Activated naive CD4-positive, alpha-beta T cell treated with anti-CD3 and anti-CD28 coated beads, Interleukin-2, amount 50 U/mL, for 72 hours (primary cell): ENCODE measurements around the gene YWHAE. TPM values are rescaled to one million over a fixed set of nuclear protein-coding genes. Genes with fewer than 3 reads are reported as not detected.
A peak's percentile ranks its signal among the peaks of the same experiment; 100 is the strongest.
"Not testable (repeated sequence)": the region's sequence is repeated elsewhere in the genome, so short reads cannot be mapped to it uniquely, and the experiment has no call there.

ENCODE experiments used
- ATAC-seq, 2 donors: fragments of 150-1000 bp; cut with Tn5 transposase; 2 replicates each; pipeline ENCODE4 v1.10.0; 2021; ENCODE audit warnings: mild to moderate bottlenecking in 2 of 2, moderate library complexity in 2 of 2
- DNase-seq, 2 donors: peaks; one replicate each; pipeline ENCODE4 v3.0.0; 2021 to 2022; ENCODE audit warnings: low spot score in 2 of 2
- H3K27ac Mint-ChIP-seq, 2 donors: one replicate each; pipeline ENCODE4 v1.8.0; 2022; ENCODE audit warnings: mild to moderate bottlenecking in 2 of 2, mixed read lengths in 2 of 2
- H3K36me3 Mint-ChIP-seq, 2 donors: one replicate each; pipeline ENCODE4 v1.8.0; 2022; ENCODE audit warnings: mixed read lengths in 2 of 2
- H3K9me3 Mint-ChIP-seq, 2 donors: one replicate each; pipeline ENCODE4 v1.8.0; 2022; ENCODE audit warnings: mixed read lengths in 2 of 2
- total RNA-seq, 2 donors: library from RNA; stranded (reverse); gene quantifications; one replicate each; pipeline ENCODE4 v1.2.3, GENCODE V29; 2022

Gene YWHAE
- total RNA-seq, 2 donors from 2014 or later: 301 to 497 TPM

DNA sequence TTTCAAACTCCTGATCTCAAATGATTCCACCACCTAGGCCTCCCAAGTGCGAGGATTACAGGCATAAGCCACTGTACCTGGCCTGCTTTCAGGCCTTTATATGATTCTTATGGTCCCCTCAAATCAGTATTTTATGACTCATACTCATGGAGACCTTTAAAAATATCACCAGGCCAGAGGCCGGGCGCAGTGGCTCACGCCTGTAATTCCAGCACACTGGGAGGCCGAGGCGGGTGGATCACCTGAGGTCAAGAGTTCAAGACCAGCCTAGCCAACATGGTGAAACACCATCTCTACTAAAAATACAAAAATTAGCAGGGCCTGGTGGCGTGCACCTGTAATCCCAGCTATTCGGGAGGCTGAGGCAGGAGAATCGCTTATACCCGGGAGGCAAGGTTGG, 18.5 kb upstream of the YWHAE start:
- ATAC-seq, DNase-seq, H3K9me3 Mint-ChIP-seq, H3K36me3 Mint-ChIP-seq: not testable (repeated sequence)
- H3K27ac Mint-ChIP-seq: peak overlapping the region in 1 of 2 donors; percentile 14

DNA sequence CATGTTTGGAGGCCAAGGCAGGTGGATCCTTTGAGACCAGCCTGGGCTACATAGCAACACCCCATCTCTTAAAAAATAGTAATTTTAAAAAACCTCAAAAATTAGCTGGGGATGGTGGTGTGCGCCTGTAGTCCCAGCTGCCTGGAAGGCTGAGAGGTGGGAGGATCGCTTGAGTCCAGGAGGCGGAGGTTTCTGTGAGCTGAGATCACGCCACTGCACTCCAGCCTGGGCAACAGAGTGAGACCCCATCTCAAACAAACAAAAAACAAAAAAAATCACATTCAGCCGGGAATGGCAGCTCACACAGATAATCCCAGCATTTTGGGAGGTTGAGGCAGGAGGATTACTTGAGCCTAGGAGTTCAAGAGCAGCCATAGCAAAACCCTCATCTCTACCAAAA, 16.4 kb upstream of the YWHAE start:
- Mint-ChIP-seq H3K36me3 (no peaks in the 10 kb centered on the region), H3K9me3 (no peaks in the 10 kb centered on the region), H3K27ac (no peak overlapping the region)
- no peak for ATAC-seq
- no peak for DNase-seq

DNA sequence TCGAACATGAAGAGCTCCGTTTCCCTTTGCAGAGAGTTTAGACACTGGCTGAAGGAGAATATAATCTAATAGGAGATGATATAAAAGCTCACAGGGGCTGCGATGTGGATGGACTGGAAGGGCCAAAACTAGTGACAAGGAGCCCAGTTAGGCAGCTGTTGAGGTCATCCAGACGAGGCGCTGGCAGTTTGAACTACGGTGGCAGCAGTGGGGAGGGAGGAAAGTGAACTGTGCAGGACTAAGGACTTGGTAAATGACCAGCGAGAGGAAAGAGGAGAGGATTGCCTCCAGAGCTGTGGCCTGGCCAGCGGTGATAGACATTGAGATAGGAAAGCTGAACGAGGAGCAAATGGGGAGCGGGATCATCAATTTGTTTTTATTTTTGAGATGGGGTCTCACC, 14.6 kb upstream of the YWHAE start:
- H3K9me3 Mint-ChIP-seq: no peaks in the 10 kb centered on the region
- H3K27ac Mint-ChIP-seq: peak overlapping the region in 1 of 2 donors; percentile 4
- ATAC-seq: no peak
- DNase-seq: no peak
- no peaks in the 10 kb centered on the region for H3K36me3 Mint-ChIP-seq

DNA sequence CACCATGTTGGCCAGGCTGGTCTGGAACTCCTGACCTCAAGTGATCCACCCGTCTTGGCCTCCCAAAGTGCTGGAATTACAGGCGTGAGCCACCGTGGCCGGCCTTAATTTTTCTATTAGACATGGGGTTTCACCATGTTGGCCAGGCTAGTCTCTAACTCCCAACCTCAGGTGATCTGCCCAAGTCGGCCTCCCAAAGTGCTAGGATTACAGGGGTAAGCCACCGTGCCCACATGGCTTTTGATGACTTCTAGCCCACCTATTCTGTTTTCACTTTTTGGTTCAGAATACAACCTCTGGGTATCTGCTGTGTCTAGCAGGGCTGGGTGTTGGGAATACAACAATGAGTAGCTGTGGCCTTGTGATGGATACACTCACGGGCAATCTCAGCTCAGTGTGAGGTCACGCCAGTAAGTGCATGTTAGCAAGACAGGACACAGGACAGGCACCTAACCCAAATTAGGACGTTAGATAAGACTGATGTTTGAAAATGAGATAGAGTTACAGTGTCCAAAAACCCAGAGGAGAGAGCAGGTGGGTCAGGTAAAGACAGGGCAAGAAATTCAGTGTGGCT, 14.1 kb upstream of the YWHAE start:
- Mint-ChIP-seq H3K27ac (peak overlapping the region in 1 of 2 donors; percentile 4), H3K9me3 (no peaks in the 10 kb centered on the region), H3K36me3 (no peaks in the 10 kb centered on the region)
- ATAC-seq: no peak
- no peak for DNase-seq

GRCh38 chr17:1413281-1413791, 13.3 kb upstream of the YWHAE start:
- Mint-ChIP-seq H3K9me3 (no peaks in the 10 kb centered on the region), H3K36me3 (no peaks in the 10 kb centered on the region)
- no peak for ATAC-seq

GRCh38 chr17:1412185-1413110, 12.4 kb upstream of the YWHAE start:
- H3K27ac Mint-ChIP-seq: no peak overlapping the region
- H3K9me3 Mint-ChIP-seq: no peaks in the 10 kb centered on the region
- no peak for DNase-seq
- ATAC-seq: no peak
- H3K36me3 Mint-ChIP-seq: no peaks in the 10 kb centered on the region

More at GRCh38 chr17:1413281-1413791, 13.3 kb upstream of the YWHAE start:
- no peak overlapping the region for H3K27ac Mint-ChIP-seq
- DNase-seq: no peak

DNA sequence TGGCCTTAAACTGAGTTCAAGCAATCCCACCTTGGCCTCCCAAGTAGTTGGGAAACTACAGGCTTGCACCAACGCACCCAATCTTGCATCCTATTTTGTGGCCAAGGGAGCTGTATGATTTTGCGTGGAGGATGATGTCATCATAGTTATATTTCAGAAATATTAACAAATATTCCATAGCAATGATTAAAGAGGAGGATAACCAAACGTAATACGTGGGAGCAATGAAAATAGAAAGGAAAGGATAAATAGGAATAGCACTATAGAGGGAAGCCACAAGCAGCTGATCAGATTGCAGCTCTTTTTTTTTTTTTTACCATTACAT, 2.2 kb upstream of the YWHAE start:
- no peak for DNase-seq
- no peak for ATAC-seq
- Mint-ChIP-seq H3K27ac (no peak overlapping the region), H3K9me3 (no peaks in the 10 kb centered on the region), H3K36me3 (peaks cover 20 to 27% of the 10 kb centered on the region in 2 donors)

- ATAC-seq (peak; percentile 10 to 36), DNase-seq (no peak)
- peaks cover 24 to 44% of the 10 kb centered on the region in 2 donors for H3K36me3 Mint-ChIP-seq
- H3K9me3 Mint-ChIP-seq: no peaks in the 10 kb centered on the region
- H3K27ac Mint-ChIP-seq: peak overlapping the region; percentile 94 to 100
Observed at GRCh38 chr17:1398931-1399678, 917 bp downstream of the YWHAE start.

- DNase-seq: no peak
- no peak for ATAC-seq
- Mint-ChIP-seq H3K36me3 (peaks cover 24 to 44% of the 10 kb centered on the region in 2 donors), H3K27ac (peak overlapping the region; percentile 94 to 100), H3K9me3 (no peaks in the 10 kb centered on the region)
Observed at GRCh38 chr17:1398028-1398427, 2.0 kb downstream of the YWHAE start.

DNA sequence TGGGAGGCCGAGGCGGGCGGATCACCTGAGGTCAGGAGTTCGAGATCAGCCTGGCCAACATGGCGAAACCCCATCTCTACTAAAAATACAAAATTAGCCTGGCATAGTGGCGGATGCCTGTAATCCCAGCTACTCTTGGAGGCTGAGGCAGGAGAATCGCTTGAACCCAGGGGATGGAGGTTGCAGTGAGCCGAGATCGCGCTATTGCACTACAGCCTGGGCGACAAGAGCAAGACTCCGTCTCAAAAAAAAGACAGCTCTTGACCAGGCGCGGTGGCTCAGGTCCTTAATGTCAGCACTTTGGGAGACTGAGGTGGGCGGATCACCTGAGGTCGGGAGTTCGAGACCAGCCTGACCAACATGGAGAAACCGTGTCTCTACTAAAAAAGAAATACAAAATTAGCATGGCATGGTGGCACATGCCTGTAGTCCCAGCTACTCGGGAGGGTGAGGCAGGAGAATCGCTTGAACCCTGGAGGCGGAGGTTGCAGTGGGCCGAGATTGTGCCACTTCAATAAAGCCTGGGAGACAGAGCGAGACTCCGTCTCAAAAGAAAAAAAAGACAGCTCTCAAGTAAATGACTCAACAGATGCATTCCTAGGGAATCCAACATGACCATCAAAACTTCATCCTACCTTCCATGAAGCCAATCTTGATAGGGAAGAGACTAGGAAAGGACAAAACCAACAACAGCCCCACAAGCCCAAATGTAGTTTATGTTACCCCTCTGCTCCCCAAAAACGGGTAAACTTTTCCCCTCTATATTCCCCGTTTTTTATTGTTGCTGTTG, 4.0 kb downstream of the YWHAE start:
- not testable (repeated sequence) for H3K9me3 Mint-ChIP-seq, DNase-seq, ATAC-seq
- Mint-ChIP-seq H3K27ac (peak overlapping the region in 1 of 2 donors; percentile 82), H3K36me3 (peaks cover 24 to 44% of the 10 kb centered on the region in 2 donors)

- Mint-ChIP-seq H3K9me3 (no peaks in the 10 kb centered on the region), H3K27ac (no peak overlapping the region), H3K36me3 (peaks cover 0 to 15% of the 10 kb centered on the region in 2 donors)
- no peak for ATAC-seq
- no peak for DNase-seq
Observed at GRCh38 chr17:1391577-1391976, 8.4 kb downstream of the YWHAE start.

DNA sequence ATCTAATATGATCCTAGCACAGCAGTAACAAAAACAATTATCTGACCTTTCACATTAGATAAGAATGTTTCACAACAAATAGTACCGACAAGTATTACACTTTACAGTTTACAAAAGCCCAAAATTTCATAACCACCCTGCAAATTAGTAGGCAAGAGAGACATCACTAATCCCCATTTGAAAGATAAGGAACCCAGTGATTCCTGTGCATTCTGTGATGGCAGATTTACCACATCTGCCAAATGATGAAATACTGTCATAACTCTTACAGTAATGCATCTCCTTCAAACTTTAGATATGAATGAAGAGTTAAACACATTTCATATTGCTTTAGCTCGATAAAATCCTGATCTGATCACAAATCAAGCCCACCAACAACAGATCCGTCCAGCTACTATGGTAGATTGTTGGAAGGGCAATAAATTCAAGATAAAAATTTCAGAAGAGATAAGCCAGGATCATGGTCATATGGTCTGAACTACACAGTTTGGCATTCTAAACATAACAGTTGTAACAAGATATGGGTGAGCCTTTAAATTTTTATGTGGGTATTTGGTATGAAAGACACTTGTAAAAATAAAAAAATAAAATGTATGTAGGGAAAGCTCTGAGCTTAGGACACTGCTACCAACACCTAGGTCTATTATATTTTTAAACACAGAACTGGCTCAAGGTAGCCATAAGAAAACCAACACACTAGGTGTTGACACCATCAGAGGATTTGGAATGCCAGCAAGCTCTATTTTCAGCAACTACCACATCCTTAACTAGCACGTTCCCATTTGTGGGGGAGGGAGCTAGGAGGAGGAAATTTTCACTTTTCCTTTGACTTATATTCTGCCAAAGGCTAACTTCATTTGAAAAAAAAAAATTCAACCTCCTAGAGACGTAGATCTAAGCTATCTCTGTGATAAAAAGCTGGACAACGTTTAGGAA, 9.3 kb downstream of the YWHAE start:
- H3K27ac Mint-ChIP-seq: peak overlapping the region in 1 of 2 donors; percentile 53
- DNase-seq (no peak), ATAC-seq (no peak)
- H3K36me3 Mint-ChIP-seq: peaks cover 0 to 6% of the 10 kb centered on the region in 2 donors
- H3K9me3 Mint-ChIP-seq: no peaks in the 10 kb centered on the region

DNA sequence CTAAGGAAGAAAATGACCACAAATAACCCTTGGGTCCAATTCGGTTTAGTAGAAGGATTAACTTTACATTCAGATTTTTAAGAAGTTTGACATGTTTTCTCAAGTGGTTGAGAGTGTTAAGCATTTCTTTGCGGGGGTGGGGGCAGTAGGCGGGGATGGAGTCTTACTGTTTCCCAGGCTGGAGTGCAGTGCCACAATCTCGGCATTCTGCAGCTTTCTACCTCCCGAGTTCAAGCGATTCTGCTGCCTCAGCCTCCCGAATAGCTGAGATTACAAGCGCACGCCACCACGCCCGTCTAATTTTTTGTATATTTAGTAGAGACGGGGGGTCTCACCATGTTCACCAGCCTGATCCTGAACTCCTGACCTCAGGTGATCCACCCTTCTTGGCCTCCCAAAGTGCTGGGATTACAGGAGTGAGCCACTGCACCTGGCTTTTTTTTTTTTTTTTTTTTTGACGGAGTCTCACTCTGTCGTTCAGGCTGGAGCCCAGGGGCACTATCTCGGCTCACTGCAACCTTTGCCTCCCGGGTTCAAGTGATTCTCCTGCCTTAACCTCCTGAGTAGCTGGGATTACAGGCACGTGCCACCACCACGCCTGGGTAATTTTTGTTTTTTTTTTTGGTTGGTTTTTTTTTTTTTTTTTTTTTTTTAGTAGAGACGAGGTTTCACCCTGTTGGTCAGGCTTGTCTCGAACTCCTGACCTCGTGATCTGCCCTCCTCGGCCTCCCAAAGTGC, 12.4 kb downstream of the YWHAE start:
- not testable (repeated sequence) for DNase-seq, H3K27ac Mint-ChIP-seq, ATAC-seq, H3K9me3 Mint-ChIP-seq, H3K36me3 Mint-ChIP-seq

- ATAC-seq, DNase-seq, H3K36me3 Mint-ChIP-seq, H3K9me3 Mint-ChIP-seq: not testable (repeated sequence)
- H3K27ac Mint-ChIP-seq: peak overlapping the region in 1 of 2 donors; percentile 92
Observed at GRCh38 chr17:1386675-1387190, 13.3 kb downstream of the YWHAE start.
